GM12878 (cell line): ENCODE results near the gene EIF2A. TPM values are rescaled to one million over a fixed set of nuclear protein-coding genes. Genes with fewer than 3 reads are reported as not detected.

Experiments
- ATAC-seq: fragments of 200-7000 bp; cut with Tn5 transposase; 3 replicates; pipeline ENCODE4 v1.9.1; 2020; ENCODE audit warnings: mild to moderate bottlenecking, moderate library complexity
- BruUV-seq: library from RNA; stranded (reverse); fragments of 400-500 nt; replicated peaks from 2 replicates; lab custom pipeline; 2021; lab: Mats Ljungman, UMichigan
- CTCF ChIA-PET: fragments of 300-600 bp; sonication (Branson Sonifier 250); formaldehyde crosslinking; extraction: SDS; loops from one replicate; lab custom pipeline; 2021; ENCODE audit warnings: inconsistent platforms; lab: Yijun Ruan, JAX
- POLR2A ChIA-PET: fragments of 350-600 bp; formaldehyde crosslinking; extraction: SDS; loops from one replicate; lab custom pipeline; 2021; ENCODE audit warnings: inconsistent platforms; lab: Charles Lee
- RAD21 ChIA-PET: fragments of 300-600 bp; sonication (Branson Sonifier 250); formaldehyde crosslinking; loops from one replicate; lab custom pipeline; 2023; ENCODE audit warnings: antibody characterized with exemption; ENCODE audit not compliant: unreplicated experiment; lab: Charles Lee
- SMC1A ChIA-PET: fragments of 300-600 bp; sonication (Branson Sonifier 250); formaldehyde crosslinking; loops from one replicate; lab custom pipeline; 2023; ENCODE audit not compliant: unreplicated experiment, uncharacterized antibody; lab: Charles Lee
- DNase-seq: peaks from one replicate; pipeline ENCODE4 v3.0.0-alpha.2; 2011; ENCODE audit warnings: low read depth, low spot score
- FAIRE-seq: peaks from 3 replicates; lab custom pipeline; 2011; peaks lifted over from hg19 to GRCh38; lab: Jason Lieb, UNC
- H2AFZ ChIP-seq: 2 replicates; pipeline ENCODE4 v1.6.0; 2011; ENCODE audit warnings: low read depth, low read length, control low read depth; ENCODE audit not compliant: control insufficient read depth
- H3K27ac ChIP-seq: 2 replicates; pipeline ENCODE4 v1.5.1; 2011; ENCODE audit warnings: control low read depth; ENCODE audit not compliant: control insufficient read depth, insufficient read depth
- H3K27me3 ChIP-seq, 2 experiments: replicated peaks in 1 of 2; 2 replicates each; pipeline versions ENCODE4 v1.6.0 to v1.6.1; 2011; ENCODE audit warnings: low read length in 1 of 2; ENCODE audit not compliant: control insufficient read depth in 2 of 2, insufficient read depth in 2 of 2
- H3K36me3 ChIP-seq, 2 experiments: 2 replicates each; pipeline ENCODE4 v1.5.1; 2011; ENCODE audit warnings: low read length in 1 of 2; ENCODE audit not compliant: control insufficient read depth in 2 of 2, insufficient read depth in 2 of 2
- H3K4me1 ChIP-seq: 2 replicates; pipeline ENCODE4 v1.6.1; 2011; ENCODE audit warnings: mild to moderate bottlenecking, low read length, moderate library complexity, mixed read lengths; ENCODE audit not compliant: control insufficient read depth, insufficient read depth
- H3K4me2 ChIP-seq: 2 replicates; pipeline ENCODE4 v1.6.0; 2011; ENCODE audit warnings: control low read depth; ENCODE audit not compliant: control insufficient read depth, insufficient read depth
- H3K4me3 ChIP-seq: fragments of 200-600 bp; sonication (generic); 2 replicates; pipeline ENCODE4 v1.5.1; 2016
- H3K79me2 ChIP-seq: 2 replicates; pipeline ENCODE4 v1.6.0; 2011; ENCODE audit warnings: low read length; ENCODE audit not compliant: control insufficient read depth, insufficient read depth
- H3K9ac ChIP-seq: 2 replicates; pipeline ENCODE4 v1.8.0; 2011; ENCODE audit warnings: low read length, control low read depth, mixed read lengths; ENCODE audit not compliant: control insufficient read depth, insufficient read depth
- H3K9me3 ChIP-seq: replicated peaks from 3 replicates; pipeline ENCODE4 v1.5.1; 2011; ENCODE audit warnings: mild to moderate bottlenecking, low read length; ENCODE audit not compliant: control insufficient read depth, insufficient read depth
- H4K20me1 ChIP-seq: 2 replicates; pipeline ENCODE4 v1.6.0; 2011; ENCODE audit not compliant: control insufficient read depth, insufficient read depth
- BCLAF1 ChIP-seq: fragments of 450-650 bp; IDR thresholded peaks from 2 replicates; pipeline ENCODE4 v1.6.1; 2017; ENCODE audit warnings: antibody characterized with exemption, mild to moderate bottlenecking, moderate library complexity
- CEBPB ChIP-seq, 2 experiments: fragments of 150-350 bp in 1 of 2; IDR thresholded peaks; 2 replicates each; pipeline ENCODE4 v1.6.1; 2012 to 2014; ENCODE audit warnings: low read depth in 2 of 2, low read length in 2 of 2, borderline replicate concordance in 1 of 2, inconsistent platforms in 1 of 2
- KLF5 ChIP-seq: fragments of 450-650 bp; IDR thresholded peaks from 2 replicates; pipeline ENCODE4 v1.6.1; 2014; ENCODE audit warnings: mild to moderate bottlenecking; ENCODE audit not compliant: partially characterized antibody
- PKNOX1 ChIP-seq: fragments of 450-650 bp; IDR thresholded peaks from 2 replicates; pipeline ENCODE4 v1.6.1; 2016; ENCODE audit warnings: mild to moderate bottlenecking
- RELB ChIP-seq: fragments of 450-650 bp; IDR thresholded peaks from 2 replicates; pipeline ENCODE4 v1.6.1; 2017; ENCODE audit warnings: low read depth, mild to moderate bottlenecking, moderate library complexity
- ZZZ3 ChIP-seq: IDR thresholded peaks from 2 replicates; pipeline ENCODE4 v1.6.1; 2011; ENCODE audit warnings: low read depth; ENCODE audit not compliant: control insufficient read depth, insufficient read length
- WGBS: methylation state at CpG from one replicate; pipeline ENCODE4 v1.1.6; 2016; ENCODE audit warnings: low lambda C conversion rate; ENCODE audit not compliant: insufficient replicate concordance, insufficient coverage; ENCODE audit errors: missing lambda C conversion rate; 5-methylcytosine and 5-hydroxymethylcytosine counted together
- in situ Hi-C: fragments of 300-500 bp; cut with MboI; formaldehyde crosslinking; loops from 9 replicates; pipeline ENCODE4 v1.14.3; 2018; ENCODE audit warnings: mixed read lengths
- intact Hi-C: fragments of 100-400 bp; cut with micrococcal nuclease; formaldehyde crosslinking; loops from one replicate; pipeline ENCODE4 v1.14.2; 2022; ENCODE audit not compliant: unreplicated experiment
- polyA plus RNA-seq, 11 experiments: library from polyadenylated mRNA; depleted of rRNA in 4 of 11; unstranded in 6 of 11; stranded (reverse) in 5 of 11; fragments of >200 nt; fragmentation: Nextera tagmentation in 4 of 11; fragmentation: Illumina TruSeq in 1 of 11; extraction: Ambion mirVana in 4 of 11; extraction: Trizol in 1 of 11; gene quantifications; 1 replicate in 1 of 11; 2 replicates in 10 of 11; pipeline versions ENCODE4 v1.2.1 to v1.2.3, GENCODE V29; 2011 to 2016; ENCODE audit warnings: inconsistent platforms in 2 of 11, missing spikeins in 2 of 11, low read depth in 1 of 11
- total RNA-seq, 4 experiments: library from RNA; depleted of rRNA in 3 of 4; stranded (reverse); fragments of >200 nt in 3 of 4; fragmentation: Illumina TruSeq in 1 of 4; extraction: Trizol in 1 of 4; gene quantifications; 2 replicates each; pipeline versions ENCODE4 v1.2.1 to v1.2.3, GENCODE V29; 2013 to 2021

EIF2A gene
- total and polyA plus RNA-seq, 10 of the 15 experiments (the other 5 are each of a cell fraction or from before 2014, with no cell fraction given), result 85.4 to 211 (median 136) TPM

GRCh38 chr3:150600647-150601530 lies 54.3 kb downstream of the EIF2A start (continued):
- TF ChIP-seq PKNOX1, result peak; percentile 64

GRCh38 chr3:150602426-150603152 lies 56.0 kb downstream of the EIF2A start:
- no peaks in the 10 kb centered on the region for H3K27me3 ChIP-seq
- H3K79me2 ChIP-seq, result peaks cover 95% of the 10 kb centered on the region
- H3K9me3 ChIP-seq, result no peaks in the 10 kb centered on the region
- WGBS, result 1% methylated on average over 6 of the region's 6 CpGs
- in situ Hi-C loops, result no loop called here
- H2AFZ ChIP-seq, result peak overlapping the region; percentile 84
- peaks cover 20% of the 10 kb centered on the region for H3K4me1 ChIP-seq
- ChIA-PET RAD21 (interaction anchor here (0.7 to 1.9 kb wide), 10 partner anchors 10 to 191 kb away, joined by 3 to 10 read pairs (median 6); partner anchors contain the start of genes EIF2A, SERP1 and SIAH2), CTCF (interaction anchor here (0.6 to 1.3 kb wide), 5 partner anchors 9 to 159 kb away, joined by 3 to 6 read pairs (median 4); partner anchors contain the start of genes EIF2A and SERP1), SMC1A (interaction anchor here (1.0 to 1.8 kb wide), 9 partner anchors 9 to 194 kb away, joined by 3 to 10 read pairs (median 8); no protein-coding TSS in a partner anchor), POLR2A (interaction anchor here (1.0 to 3.3 kb wide), 11 partner anchors 11 to 194 kb away, joined by 3 to 40 read pairs (median 4); partner anchors contain the start of genes EIF2A, ERICH6, SERP1 and SIAH2)
- peak overlapping the region; percentile 92 for H3K9ac ChIP-seq
- H3K36me3 ChIP-seq, result peaks cover 0 to 8% of the 10 kb centered on the region in 2 experiments; a peak in 1 of 4 replicates
- peak overlapping the region; percentile 92 for H3K27ac ChIP-seq
- ATAC-seq (peak; percentile 2), FAIRE-seq (no peak), DNase-seq (no peak)
- intact Hi-C loops, result loop anchor here (1.0 to 5.0 kb wide), 5 partner anchors 56 to 218 kb away; partner anchors contain the start of genes EIF2A, ERICH6, SERP1 and SIAH2
- peak overlapping the region; percentile 92 for H3K4me3 ChIP-seq
- TSS peak; percentile 93 for BruUV-seq
- peak overlapping the region; percentile 71 for H3K4me2 ChIP-seq
- H4K20me1 ChIP-seq, result no peaks in the 10 kb centered on the region
- peak; percentile 9; the same call in 1 of the 2 replicates for TF ChIP-seq BCLAF1
- peak; percentile 9; the same call in 1 of the 2 replicates for TF ChIP-seq RELB
- TF ChIP-seq ZZZ3, result no peak
- no peak for TF ChIP-seq CEBPB (IDR thresholded peaks at IDR 0.05; ENCODE audit: borderline replicate concordance in 1 of 2, low read depth in 2 of 2, low read length in 2 of 2)
- peak; percentile 18 for TF ChIP-seq KLF5
